ENCODE results near the gene DNER. TPM values are rescaled to one million over a fixed set of nuclear protein-coding genes. Genes with fewer than 3 reads are reported as not detected.

Gene DNER
- total and polyA plus RNA-seq, 4 donors: 0.01 TPM; not detected in 3

- 63% methylated on average over 4 of the region's 4 CpGs for WGBS
- no peak for TF ChIP-seq CTCF (IDR thresholded peaks at IDR 0.05; ENCODE audit: low read depth, low read length, missing input control)
- TF ChIP-seq HNF4A (conservative IDR thresholded peaks at IDR 0.05): no peak
- no peak for TF ChIP-seq FOXA1 (IDR thresholded peaks at IDR 0.05)
- TF ChIP-seq, protein P1, sequence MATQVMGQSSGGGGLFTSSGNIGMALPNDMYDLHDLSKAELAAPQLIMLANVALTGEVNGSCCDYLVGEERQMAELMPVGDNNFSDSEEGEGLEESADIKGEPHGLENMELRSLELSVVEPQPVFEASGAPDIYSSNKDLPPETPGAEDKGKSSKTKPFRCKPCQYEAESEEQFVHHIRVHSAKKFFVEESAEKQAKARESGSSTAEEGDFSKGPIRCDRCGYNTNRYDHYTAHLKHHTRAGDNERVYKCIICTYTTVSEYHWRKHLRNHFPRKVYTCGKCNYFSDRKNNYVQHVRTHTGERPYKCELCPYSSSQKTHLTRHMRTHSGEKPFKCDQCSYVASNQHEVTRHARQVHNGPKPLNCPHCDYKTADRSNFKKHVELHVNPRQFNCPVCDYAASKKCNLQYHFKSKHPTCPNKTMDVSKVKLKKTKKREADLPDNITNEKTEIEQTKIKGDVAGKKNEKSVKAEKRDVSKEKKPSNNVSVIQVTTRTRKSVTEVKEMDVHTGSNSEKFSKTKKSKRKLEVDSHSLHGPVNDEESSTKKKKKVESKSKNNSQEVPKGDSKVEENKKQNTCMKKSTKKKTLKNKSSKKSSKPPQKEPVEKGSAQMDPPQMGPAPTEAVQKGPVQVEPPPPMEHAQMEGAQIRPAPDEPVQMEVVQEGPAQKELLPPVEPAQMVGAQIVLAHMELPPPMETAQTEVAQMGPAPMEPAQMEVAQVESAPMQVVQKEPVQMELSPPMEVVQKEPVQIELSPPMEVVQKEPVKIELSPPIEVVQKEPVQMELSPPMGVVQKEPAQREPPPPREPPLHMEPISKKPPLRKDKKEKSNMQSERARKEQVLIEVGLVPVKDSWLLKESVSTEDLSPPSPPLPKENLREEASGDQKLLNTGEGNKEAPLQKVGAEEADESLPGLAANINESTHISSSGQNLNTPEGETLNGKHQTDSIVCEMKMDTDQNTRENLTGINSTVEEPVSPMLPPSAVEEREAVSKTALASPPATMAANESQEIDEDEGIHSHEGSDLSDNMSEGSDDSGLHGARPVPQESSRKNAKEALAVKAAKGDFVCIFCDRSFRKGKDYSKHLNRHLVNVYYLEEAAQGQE (IDR thresholded peaks at IDR 0.05): no peak
- TF ChIP-seq ZBTB33 (IDR thresholded peaks at IDR 0.05): no peak
- no peak for TF ChIP-seq HNF4G (IDR thresholded peaks at IDR 0.05)
- no peak for TF ChIP-seq ATF3 (IDR thresholded peaks at IDR 0.05)
- no peak for TF ChIP-seq EGR1 (IDR thresholded peaks at IDR 0.05; ENCODE audit: low read depth in 2 of 2)
- TF ChIP-seq TAF1 (conservative IDR thresholded peaks at IDR 0.05): no peak
- no peak for TF ChIP-seq FOXA2 (IDR thresholded peaks at IDR 0.05)
- no peak for TF ChIP-seq YY1 (IDR thresholded peaks at IDR 0.05)
- no peak for TF ChIP-seq RXRA (IDR thresholded peaks at IDR 0.05)
- TF ChIP-seq RAD21 (IDR thresholded peaks at IDR 0.05): no peak
- Histone ChIP-seq H3K36me3 (ENCODE audit: control insufficient read depth in 4 of 4, insufficient read depth in 3 of 4, low read depth in 1 of 4, low read length in 3 of 4) (no peaks in the 10 kb centered on the region), H3K9ac (ENCODE audit: low read depth in 1 of 2, low read length in 2 of 2) (no peak overlapping the region), H3K9me3 (ENCODE audit: control insufficient read depth in 4 of 4, low read length in 3 of 4) (no peaks in the 10 kb centered on the region), H3K27me3 (ENCODE audit: control insufficient read depth in 4 of 4, insufficient read depth in 4 of 4, low read length in 3 of 4) (no peaks in the 10 kb centered on the region), H3K4me3 (ENCODE audit: low read depth in 1 of 3, low read length in 3 of 3) (no peak overlapping the region), H3K4me1 (ENCODE audit: control insufficient read depth in 4 of 4, insufficient read depth in 4 of 4, low read length in 3 of 4) (no peaks in the 10 kb centered on the region), H3K27ac (ENCODE audit: low read depth in 1 of 2, low read length in 2 of 2) (no peak overlapping the region)
- no peak for DNase-seq (ENCODE audit: low spot score)
Measured at GRCh38 chr2:229401171-229401865, 313.0 kb downstream of the DNER start.

DNA sequence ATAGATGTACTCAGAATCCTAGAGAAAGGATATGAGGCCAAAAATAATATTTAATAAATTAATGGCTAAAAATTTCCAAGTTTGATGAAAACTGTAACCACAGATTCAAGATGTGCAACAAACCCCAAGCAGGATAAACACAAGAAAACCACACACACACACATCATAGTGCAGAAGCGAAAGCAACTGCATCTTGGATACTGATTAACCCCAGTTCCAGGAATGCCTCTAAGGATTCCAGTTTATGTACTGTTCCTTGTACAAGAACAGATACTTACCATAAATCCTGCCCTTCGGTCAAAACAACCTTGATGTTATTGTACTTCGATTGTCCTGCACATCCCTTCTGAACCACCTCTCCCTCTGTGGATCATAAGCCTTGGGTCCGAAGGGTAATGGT, 320.4 kb downstream of the DNER start:
- DNase-seq (ENCODE audit: low spot score): no peak
- H3K27me3 ChIP-seq (ENCODE audit: control insufficient read depth in 4 of 4, insufficient read depth in 4 of 4, low read length in 3 of 4): no peaks in the 10 kb centered on the region
- H3K27ac ChIP-seq (ENCODE audit: low read depth in 1 of 2, low read length in 2 of 2): no peak overlapping the region
- peaks cover 0 to 7% (median 0%) of the 10 kb centered on the region in 4 donors for H3K9me3 ChIP-seq (ENCODE audit: control insufficient read depth in 4 of 4, low read length in 3 of 4)
- no peak overlapping the region for H3K9ac ChIP-seq (ENCODE audit: low read depth in 1 of 2, low read length in 2 of 2)
- H3K4me3 ChIP-seq (ENCODE audit: low read depth in 1 of 3, low read length in 3 of 3): no peak overlapping the region
- H3K36me3 ChIP-seq (ENCODE audit: control insufficient read depth in 4 of 4, insufficient read depth in 3 of 4, low read depth in 1 of 4, low read length in 3 of 4): no peaks in the 10 kb centered on the region
- TF ChIP-seq, protein P2, sequence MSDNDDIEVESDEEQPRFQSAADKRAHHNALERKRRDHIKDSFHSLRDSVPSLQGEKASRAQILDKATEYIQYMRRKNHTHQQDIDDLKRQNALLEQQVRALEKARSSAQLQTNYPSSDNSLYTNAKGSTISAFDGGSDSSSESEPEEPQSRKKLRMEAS (IDR thresholded peaks at IDR 0.05): no peak
- TF ChIP-seq RAD21 (IDR thresholded peaks at IDR 0.05): no peak
- no peak for TF ChIP-seq RXRA (IDR thresholded peaks at IDR 0.05)
- TF ChIP-seq YY1 (IDR thresholded peaks at IDR 0.05): no peak
- TF ChIP-seq, protein P1 (IDR thresholded peaks at IDR 0.05): no peak
- TF ChIP-seq FOXA2 (IDR thresholded peaks at IDR 0.05): no peak
- TF ChIP-seq GABPA (IDR thresholded peaks at IDR 0.05 in 1 of 2, conservative IDR thresholded peaks at IDR 0.05 in 1 of 2): no peak
- no peak for TF ChIP-seq NR2F2 (IDR thresholded peaks at IDR 0.05)
- no peak for TF ChIP-seq SP1 (IDR thresholded peaks at IDR 0.05)
- TF ChIP-seq FOXA1 (IDR thresholded peaks at IDR 0.05): no peak
- no peak for TF ChIP-seq JUND (IDR thresholded peaks at IDR 0.05)
- TF ChIP-seq TAF1 (conservative IDR thresholded peaks at IDR 0.05): no peak
- peaks cover 0 to 3% (median 2%) of the 10 kb centered on the region in 4 donors for H3K4me1 ChIP-seq (ENCODE audit: control insufficient read depth in 4 of 4, insufficient read depth in 4 of 4, low read length in 3 of 4)
- WGBS: 86% methylated on average over 4 of the region's 4 CpGs
